HCT116 (cell line): ENCODE measurements around the gene XYLT2. TPM values are rescaled to one million over a fixed set of nuclear protein-coding genes. Genes with fewer than 3 reads are reported as not detected.

Experiments
- ATAC-seq: fragments of 200-7000 bp; cut with Tn5 transposase; 2 replicates; pipeline ENCODE4 v1.9.1; 2020; ENCODE audit warnings: mild to moderate bottlenecking, moderate library complexity
- BruUV-seq: library from RNA; stranded (reverse); fragments of 400-500 nt; replicated peaks from 2 replicates; lab custom pipeline; 2021; lab: Mats Ljungman, UMichigan
- CTCF ChIA-PET: fragments of 300-600 bp; sonication (Branson Sonifier 250); formaldehyde crosslinking; loops from one replicate; lab custom pipeline; 2021; ENCODE audit warnings: antibody characterized with exemption; lab: Charles Lee
- POLR2A ChIA-PET: fragments of 300-600, 350-600 bp; sonication (Branson Sonifier 250); formaldehyde crosslinking; loops from one replicate; lab custom pipeline; 2021; ENCODE audit warnings: antibody characterized with exemption; lab: Charles Lee
- RAD21 ChIA-PET, 2 experiments: fragments of 300-600 bp; sonication (Branson Sonifier 250); formaldehyde crosslinking; loops; one replicate each; lab custom pipeline; 2023; ENCODE audit warnings: low total read pairs in 2 of 2; ENCODE audit not compliant: uncharacterized antibody in 2 of 2, unreplicated experiment in 2 of 2, low non-redundant PET in 1 of 2; lab: Charles Lee
- DNase-seq: peaks from one replicate; pipeline ENCODE4 v3.0.0-alpha.2; 2010; ENCODE audit warnings: low read depth, low spot score
- H2AFZ ChIP-seq: fragments of 200-600 bp; shearing (Covaris generic), sonication (generic); 2 replicates; pipeline ENCODE4 v1.6.1; 2017; ENCODE audit warnings: low read depth, mixed run types, mixed read lengths, antibody characterized with exemption, low read length; ENCODE audit not compliant: poor library complexity, severe bottlenecking
- H3K27ac ChIP-seq: 2 replicates; pipeline ENCODE4 v1.5.1; 2012; ENCODE audit warnings: low read depth, low read length
- H3K27me3 ChIP-seq: fragments of 200-600 bp; sonication (generic); 2 replicates; pipeline ENCODE4 v1.6.1; 2016; ENCODE audit warnings: mixed run types, low read length, mixed read lengths; ENCODE audit not compliant: insufficient read depth
- H3K36me3 ChIP-seq, 2 experiments: fragments of 200-500 bp in 1 of 2; fragments of 200-600 bp in 1 of 2; sonication (Bioruptor generic) in 1 of 2; sonication (generic) in 1 of 2; 2 replicates each; pipeline versions ENCODE4 v1.5.1 to v1.6.1; 2014 to 2016; ENCODE audit warnings: low read length in 2 of 2, inconsistent platforms in 1 of 2, mixed read lengths in 1 of 2, mixed run types in 1 of 2; ENCODE audit not compliant: insufficient read depth in 2 of 2, control insufficient read depth in 1 of 2
- H3K4me1 ChIP-seq, 2 experiments: fragments of 200-600 bp in 1 of 2; sonication (generic) in 1 of 2; 2 replicates each; pipeline versions ENCODE4 v1.5.1 to v1.6.1; 2012 to 2017; ENCODE audit warnings: low read length in 2 of 2, inconsistent platforms in 1 of 2, mild to moderate bottlenecking in 1 of 2, mixed read lengths in 1 of 2, mixed run types in 1 of 2, moderate library complexity in 1 of 2; ENCODE audit not compliant: insufficient read depth in 2 of 2, control insufficient read depth in 1 of 2
- H3K4me2 ChIP-seq: fragments of 200-600 bp; sonication (generic); 2 replicates; pipeline ENCODE4 v1.6.1; 2017; ENCODE audit warnings: mixed run types, low read length, mixed read lengths
- H3K4me3 ChIP-seq, 2 experiments: fragments of 200-600 bp in 1 of 2; sonication (generic) in 1 of 2; replicated peaks in 1 of 2; 2 replicates each; pipeline ENCODE4 v1.5.1; 2011 to 2016; ENCODE audit warnings: low read length in 2 of 2, control low read depth in 1 of 2, low read depth in 1 of 2, mild to moderate bottlenecking in 1 of 2, mixed read lengths in 1 of 2, mixed run types in 1 of 2
- H3K79me2 ChIP-seq: fragments of 200-600 bp; sonication (generic); 2 replicates; pipeline ENCODE4 v1.6.1; 2017; ENCODE audit warnings: mild to moderate bottlenecking, mixed run types, low read length, moderate library complexity, mixed read lengths; ENCODE audit not compliant: insufficient read depth
- H3K9ac ChIP-seq: fragments of 200-600 bp; sonication (generic); 2 replicates; pipeline ENCODE4 v1.6.1; 2016; ENCODE audit warnings: low read length, mixed read lengths
- H3K9me2 ChIP-seq: fragments of 200-600 bp; sonication (generic), shearing (Covaris generic); 2 replicates; pipeline ENCODE4 v1.6.1; 2017; ENCODE audit warnings: mixed run types, mild to moderate bottlenecking, moderate library complexity; ENCODE audit not compliant: insufficient read depth
- H3K9me3 ChIP-seq, 2 experiments: fragments of 200-500 bp in 1 of 2; fragments of 200-600 bp in 1 of 2; sonication (Bioruptor generic) in 1 of 2; sonication (generic) in 1 of 2; 2 replicates each; pipeline ENCODE4 v1.6.1; 2014 to 2017; ENCODE audit warnings: low read length in 2 of 2, mixed read lengths in 2 of 2, inconsistent platforms in 1 of 2, low read depth in 1 of 2, mild to moderate bottlenecking in 1 of 2, mixed run types in 1 of 2, moderate library complexity in 1 of 2; ENCODE audit not compliant: control insufficient read depth in 1 of 2, insufficient read depth in 1 of 2
- H4K20me1 ChIP-seq: fragments of 200-600 bp; sonication (generic), shearing (Covaris generic); 2 replicates; pipeline ENCODE4 v1.6.1; 2017; ENCODE audit warnings: mixed run types, mild to moderate bottlenecking, moderate library complexity; ENCODE audit not compliant: insufficient read depth
- CEBPB ChIP-seq: IDR thresholded peaks from 2 replicates; pipeline ENCODE4 v1.6.1; 2012; ENCODE audit warnings: low read depth
- EZH2 ChIP-seq: fragments of 200-600 bp; sonication (generic); IDR thresholded peaks from 2 replicates; pipeline ENCODE4 v1.6.1; 2017; ENCODE audit warnings: antibody characterized with exemption, mixed run types
- FOSL1 ChIP-seq: IDR thresholded peaks from 2 replicates; pipeline ENCODE4 v1.6.1; 2012; ENCODE audit warnings: low read depth
- MAX ChIP-seq: IDR thresholded peaks from 2 replicates; pipeline ENCODE4 v1.6.1; 2012
- POLR2AphosphoS5 ChIP-seq: IDR thresholded peaks from 2 replicates; pipeline ENCODE4 v1.6.1; 2011; ENCODE audit warnings: mild to moderate bottlenecking, low read depth, low read length, moderate library complexity
- ZFX ChIP-seq: fragments of 450-650 bp; IDR thresholded peaks from 2 replicates; pipeline ENCODE4 v1.6.1; 2017
- intact Hi-C: fragments of 100-400 bp; cut with micrococcal nuclease; formaldehyde crosslinking; loops from 2 replicates; pipeline ENCODE4 v1.10.0; 2022
- total RNA-seq: library from RNA; stranded (reverse); gene quantifications from one replicate; pipeline ENCODE4 v1.2.1, GENCODE V29; 2021; ENCODE audit not compliant: unreplicated experiment
- TF ChIP-seq, protein P1 (sequence below): IDR thresholded peaks from 2 replicates; pipeline ENCODE4 v1.6.1; 2011; ENCODE audit warnings: mild to moderate bottlenecking, low read length, moderate library complexity; ENCODE audit not compliant: insufficient replicate concordance; ENCODE audit errors: extremely low read depth

XYLT2 gene
- total RNA-seq, 1 experiment from 2014 or later = 37.5 TPM

DNA sequence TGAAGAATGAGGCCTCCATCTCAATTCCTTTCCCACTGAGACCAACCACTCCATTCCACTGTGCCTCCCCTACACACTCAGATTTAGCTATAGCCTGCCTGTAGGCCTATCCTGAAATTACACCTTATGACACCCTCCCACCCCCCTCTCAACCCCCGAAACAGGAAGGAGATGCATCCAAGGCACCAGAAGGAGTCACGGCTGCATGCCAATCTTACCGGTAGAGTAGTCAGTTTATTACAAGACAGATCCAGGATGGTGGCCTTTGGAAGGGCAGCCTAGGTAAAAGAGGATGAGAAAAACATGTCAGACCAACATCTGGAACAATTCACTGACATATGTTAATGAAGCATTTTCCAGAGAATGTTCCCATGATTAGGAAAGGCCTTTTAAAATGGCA is 48.8 kb downstream of the XYLT2 start:
- Histone ChIP-seq H3K9me2 (no peaks in the 10 kb centered on the region), H3K4me1 (peaks cover 7 to 27% of the 10 kb centered on the region in 2 experiments), H3K9ac (0 out of 2 replicates have a peak overlapping the region, but pooled peaks have one; percentile 1), H4K20me1 (peaks cover 7% of the 10 kb centered on the region; the same call in 1 of the 2 replicates), H3K79me2 (peaks cover 75% of the 10 kb centered on the region), H3K27ac (no peak overlapping the region), H3K9me3 (no peaks in the 10 kb centered on the region), H2AFZ (no peak overlapping the region), H3K4me2 (peak overlapping the region; percentile 84; the same call in 1 of the 2 replicates), H3K36me3 (peaks cover 51 to 52% of the 10 kb centered on the region in 2 experiments), H3K27me3 (no peaks in the 10 kb centered on the region), H3K4me3 (no peak overlapping the region)
- CTCF ChIA-PET = no interaction called here
- ATAC-seq (no peak), DNase-seq (no peak)
- intact Hi-C loops = no loop called here
- RAD21 ChIA-PET = no interaction called here
- POLR2A ChIA-PET = no interaction called here
- no TSS peak for BruUV-seq
- TF ChIP-seq CEBPB = no peak
- TF ChIP-seq FOSL1 = no peak
- TF ChIP-seq EZH2 = no peak
- no peak for TF ChIP-seq POLR2AphosphoS5
- TF ChIP-seq, protein P1, sequence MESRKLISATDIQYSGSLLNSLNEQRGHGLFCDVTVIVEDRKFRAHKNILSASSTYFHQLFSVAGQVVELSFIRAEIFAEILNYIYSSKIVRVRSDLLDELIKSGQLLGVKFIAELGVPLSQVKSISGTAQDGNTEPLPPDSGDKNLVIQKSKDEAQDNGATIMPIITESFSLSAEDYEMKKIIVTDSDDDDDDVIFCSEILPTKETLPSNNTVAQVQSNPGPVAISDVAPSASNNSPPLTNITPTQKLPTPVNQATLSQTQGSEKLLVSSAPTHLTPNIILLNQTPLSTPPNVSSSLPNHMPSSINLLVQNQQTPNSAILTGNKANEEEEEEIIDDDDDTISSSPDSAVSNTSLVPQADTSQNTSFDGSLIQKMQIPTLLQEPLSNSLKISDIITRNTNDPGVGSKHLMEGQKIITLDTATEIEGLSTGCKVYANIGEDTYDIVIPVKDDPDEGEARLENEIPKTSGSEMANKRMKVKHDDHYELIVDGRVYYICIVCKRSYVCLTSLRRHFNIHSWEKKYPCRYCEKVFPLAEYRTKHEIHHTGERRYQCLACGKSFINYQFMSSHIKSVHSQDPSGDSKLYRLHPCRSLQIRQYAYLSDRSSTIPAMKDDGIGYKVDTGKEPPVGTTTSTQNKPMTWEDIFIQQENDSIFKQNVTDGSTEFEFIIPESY = no peak
- TF ChIP-seq MAX = no peak
- no peak for TF ChIP-seq ZFX
